IgD-negative memory B cell (primary cell): ENCODE measurements around the gene FLRT1. TPM values are rescaled to one million over a fixed set of nuclear protein-coding genes. Genes with fewer than 3 reads are reported as not detected.
"Not testable (repeated sequence)": the region's sequence is repeated elsewhere in the genome, so short reads cannot be mapped to it uniquely, and the experiment has no call there.

Experiments used
- H3K27ac Mint-ChIP-seq, 3 donors: one replicate each; pipeline ENCODE4 v1.8.0; 2020 to 2022; ENCODE audit warnings: mild to moderate bottlenecking in 3 of 3, mixed read lengths in 3 of 3, moderate library complexity in 1 of 3
- H3K27me3 Mint-ChIP-seq: one replicate; pipeline ENCODE4 v1.8.0; 2021; ENCODE audit warnings: mixed read lengths
- H3K36me3 Mint-ChIP-seq: one replicate; pipeline ENCODE4 v1.8.0; 2020; ENCODE audit warnings: mild to moderate bottlenecking, mixed read lengths
- H3K4me1 Mint-ChIP-seq, 3 donors: one replicate each; pipeline ENCODE4 v1.8.0; 2020 to 2022; ENCODE audit warnings: mixed read lengths in 3 of 3, mild to moderate bottlenecking in 1 of 3
- H3K4me3 Mint-ChIP-seq, 4 donors: one replicate each; pipeline ENCODE4 v1.8.0; 2020 to 2022; ENCODE audit warnings: mild to moderate bottlenecking in 4 of 4, mixed read lengths in 4 of 4, moderate library complexity in 3 of 4
- H3K9me3 Mint-ChIP-seq, 3 donors: one replicate each; pipeline ENCODE4 v1.8.0; 2020 to 2021; ENCODE audit warnings: mixed read lengths in 3 of 3, mild to moderate bottlenecking in 1 of 3
- polyA plus RNA-seq: library from polyadenylated mRNA; unstranded; fragments of 300-500 nt; fragmentation: Illumina TruSeq; gene quantifications from one replicate; pipeline ENCODE4 v1.2.3, GENCODE V29; 2021

Gene FLRT1
- polyA plus RNA-seq, 1 donor from 2014 or later, result not detected

GRCh38 chr11:64042301-64042700, 6.6 kb downstream of the FLRT1 start:
- Mint-ChIP-seq H3K27me3 (peaks cover 11% of the 10 kb centered on the region), H3K4me3 (no peak overlapping the region), H3K9me3 (no peaks in the 10 kb centered on the region), H3K36me3 (no peaks in the 10 kb centered on the region), H3K27ac (no peak overlapping the region), H3K4me1 (peaks cover 0 to 2% (median 0%) of the 10 kb centered on the region in 3 donors)

- no peaks in the 10 kb centered on the region for H3K9me3 Mint-ChIP-seq
- no peak overlapping the region for H3K27ac Mint-ChIP-seq
- H3K4me1 Mint-ChIP-seq, result peaks cover 0 to 2% (median 0%) of the 10 kb centered on the region in 3 donors
- H3K36me3 Mint-ChIP-seq, result no peaks in the 10 kb centered on the region
- H3K4me3 Mint-ChIP-seq, result no peak overlapping the region
- peaks cover 6% of the 10 kb centered on the region for H3K27me3 Mint-ChIP-seq
Measured at GRCh38 chr11:64043545-64043944, 7.8 kb downstream of the FLRT1 start.

DNA sequence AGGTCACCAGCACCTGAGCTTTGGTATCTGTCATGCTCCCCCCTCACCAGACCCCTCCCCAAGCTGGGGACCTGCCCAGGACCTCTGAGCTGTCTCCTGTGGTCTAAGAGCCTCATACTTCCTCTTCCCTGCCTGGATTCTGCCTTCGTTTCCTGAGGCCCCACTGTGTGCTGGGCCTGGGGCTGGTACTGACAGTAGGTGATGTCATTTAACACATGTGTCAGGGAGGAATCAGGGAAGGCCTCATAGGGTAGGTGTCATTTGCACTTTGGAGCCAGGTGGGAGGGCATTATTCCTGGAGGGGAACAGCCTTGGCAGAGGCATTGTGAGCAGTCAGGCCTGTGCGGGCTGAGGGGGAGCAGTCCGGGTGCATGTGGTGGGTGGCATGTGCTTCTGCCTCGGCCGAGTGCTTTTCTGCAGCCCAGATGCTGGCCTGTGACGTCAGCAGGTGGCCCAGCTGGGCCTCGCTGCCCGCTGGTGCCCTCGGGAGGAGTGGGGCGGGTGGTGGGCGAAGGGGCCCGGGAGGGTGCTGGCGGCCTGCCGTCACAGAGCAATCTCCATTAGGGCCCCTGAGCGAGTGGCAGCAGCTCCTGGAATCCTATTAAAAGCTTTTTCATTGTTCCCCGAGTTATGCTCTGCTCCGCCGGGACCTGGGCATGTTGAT, 9.1 kb downstream of the FLRT1 start:
- Mint-ChIP-seq H3K27me3 (peaks cover 4% of the 10 kb centered on the region), H3K4me3 (no peak overlapping the region), H3K36me3 (no peaks in the 10 kb centered on the region), H3K27ac (peak overlapping the region in 1 of 3 donors; percentile 53), H3K4me1 (peaks cover 0 to 2% (median 0%) of the 10 kb centered on the region in 3 donors), H3K9me3 (no peaks in the 10 kb centered on the region)

GRCh38 chr11:64045700-64046099, 10.0 kb downstream of the FLRT1 start:
- Mint-ChIP-seq H3K27me3 (peaks cover 2% of the 10 kb centered on the region), H3K27ac (no peak overlapping the region), H3K36me3 (no peaks in the 10 kb centered on the region), H3K4me3 (no peak overlapping the region), H3K9me3 (no peaks in the 10 kb centered on the region), H3K4me1 (peaks cover 0 to 2% (median 0%) of the 10 kb centered on the region in 3 donors)

- H3K27me3 Mint-ChIP-seq, H3K27ac Mint-ChIP-seq, H3K4me3 Mint-ChIP-seq, H3K36me3 Mint-ChIP-seq, H3K9me3 Mint-ChIP-seq, H3K4me1 Mint-ChIP-seq: not testable (repeated sequence)
Measured at GRCh38 chr11:64047373-64047772, 11.6 kb downstream of the FLRT1 start.

DNA sequence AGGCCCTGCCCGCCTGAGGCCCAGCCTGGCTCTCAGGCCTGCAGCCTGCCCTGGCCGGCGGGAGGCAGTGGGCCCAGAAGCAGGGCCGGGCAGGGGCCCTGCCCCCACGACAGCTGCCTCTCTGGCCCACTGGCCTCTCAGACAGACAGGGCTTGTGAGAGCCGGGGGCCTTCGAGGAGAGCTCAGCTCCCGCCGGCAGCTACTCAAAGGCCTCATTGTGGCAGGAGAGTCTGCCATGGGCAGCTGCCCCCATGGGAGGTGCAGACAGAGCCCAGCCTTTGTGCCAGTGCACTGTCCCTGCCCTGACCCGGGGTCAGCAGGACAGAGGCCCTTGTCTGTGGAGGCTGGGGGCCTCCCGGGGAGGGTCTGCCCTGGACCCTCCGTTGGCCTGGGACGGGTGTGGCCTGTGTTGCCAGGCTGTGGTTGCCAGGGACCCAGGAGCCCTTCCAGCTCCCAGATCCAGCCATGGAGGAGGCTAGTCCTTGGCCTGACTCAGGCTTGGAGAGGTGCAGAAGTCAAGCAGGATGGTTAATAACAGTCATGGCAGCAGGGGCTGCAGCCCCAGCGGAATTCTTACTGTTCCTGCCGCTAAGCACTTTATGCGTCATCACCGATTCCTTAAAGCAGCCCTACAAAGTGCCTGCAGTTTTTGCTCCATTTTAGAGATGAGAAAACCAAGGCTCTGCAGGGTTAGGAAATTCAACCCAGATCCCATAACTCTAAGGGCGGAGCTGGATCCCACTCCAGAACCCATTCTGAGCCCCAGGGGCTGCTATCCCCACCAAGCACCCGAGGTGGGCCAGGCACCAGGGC, 12.5 kb downstream of the FLRT1 start:
- H3K4me1 Mint-ChIP-seq, result peaks cover 0 to 2% (median 0%) of the 10 kb centered on the region in 3 donors
- no peak overlapping the region for H3K4me3 Mint-ChIP-seq
- no peak overlapping the region for H3K27ac Mint-ChIP-seq
- no peaks in the 10 kb centered on the region for H3K27me3 Mint-ChIP-seq
- no peaks in the 10 kb centered on the region for H3K36me3 Mint-ChIP-seq
- no peaks in the 10 kb centered on the region for H3K9me3 Mint-ChIP-seq

DNA sequence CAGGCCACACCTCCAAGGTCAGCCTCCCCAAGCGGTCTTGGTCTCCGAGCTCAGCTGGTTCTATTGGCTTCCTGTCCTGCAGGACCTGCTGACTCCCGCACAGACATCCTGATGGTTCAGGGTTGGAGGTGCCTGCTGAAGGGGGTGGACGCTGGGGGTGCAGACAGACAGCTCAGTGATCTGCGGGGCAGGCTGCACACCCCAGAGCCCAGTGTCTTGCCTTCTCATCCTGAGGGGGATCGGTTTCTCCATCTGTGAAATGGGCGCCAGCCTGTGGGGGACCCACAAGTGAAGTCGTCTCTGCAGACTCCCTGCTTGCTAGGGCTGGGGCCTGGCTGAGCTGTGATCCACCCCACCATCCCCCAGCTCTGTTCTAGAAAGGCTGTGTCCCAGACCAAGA, 13.8 kb downstream of the FLRT1 start:
- H3K27ac Mint-ChIP-seq, result no peak overlapping the region
- no peaks in the 10 kb centered on the region for H3K27me3 Mint-ChIP-seq
- H3K9me3 Mint-ChIP-seq, result no peaks in the 10 kb centered on the region
- H3K4me3 Mint-ChIP-seq, result no peak overlapping the region
- no peaks in the 10 kb centered on the region for H3K36me3 Mint-ChIP-seq
- H3K4me1 Mint-ChIP-seq, result peaks cover 0 to 2% (median 0%) of the 10 kb centered on the region in 3 donors

GRCh38 chr11:64051297-64051696, 15.6 kb downstream of the FLRT1 start:
- Mint-ChIP-seq H3K27ac (peak overlapping the region in 1 of 3 donors; percentile 50), H3K9me3 (no peaks in the 10 kb centered on the region), H3K27me3 (no peaks in the 10 kb centered on the region), H3K4me3 (no peak overlapping the region), H3K36me3 (no peaks in the 10 kb centered on the region), H3K4me1 (no peaks in the 10 kb centered on the region)

GRCh38 chr11:64052436-64052835, 16.7 kb downstream of the FLRT1 start:
- Mint-ChIP-seq H3K36me3 (no peaks in the 10 kb centered on the region), H3K4me3 (no peak overlapping the region), H3K27ac (no peak overlapping the region), H3K4me1 (no peaks in the 10 kb centered on the region), H3K9me3 (no peaks in the 10 kb centered on the region), H3K27me3 (no peaks in the 10 kb centered on the region)

DNA sequence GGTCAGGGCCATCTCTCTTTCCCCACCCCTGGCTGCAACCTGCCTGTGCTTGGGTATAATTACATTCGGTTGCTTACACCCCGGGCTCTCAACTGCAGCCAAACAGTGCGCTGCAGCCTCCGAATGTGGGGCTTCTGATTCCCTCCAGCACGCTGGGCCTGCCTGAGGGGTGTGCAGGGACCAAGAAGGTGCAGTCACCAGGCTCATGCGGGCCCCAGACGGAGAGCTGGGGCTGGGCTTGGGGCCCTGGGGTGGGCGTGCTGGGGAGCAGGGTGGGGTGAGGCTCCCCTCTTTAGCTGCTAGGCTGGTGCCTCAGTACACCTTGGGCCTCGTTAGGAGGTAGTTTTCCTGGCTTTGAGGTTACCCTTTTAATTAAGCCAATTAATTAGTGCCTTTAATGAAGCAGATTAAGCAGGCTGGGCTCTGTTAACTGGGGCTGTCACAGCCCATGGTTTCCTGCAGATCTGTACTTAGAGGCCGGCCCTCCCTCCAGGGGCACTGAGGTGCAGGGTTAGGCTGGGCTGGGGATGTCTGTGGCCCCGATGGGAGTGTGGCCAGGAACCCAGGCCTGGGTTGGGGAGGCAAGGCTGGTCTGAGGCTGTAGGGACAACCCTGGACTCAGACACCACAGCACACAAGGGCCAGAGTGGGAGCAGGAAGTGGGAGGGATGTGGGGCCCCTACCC, 17.3 kb downstream of the FLRT1 start:
- no peak overlapping the region for H3K27ac Mint-ChIP-seq
- no peaks in the 10 kb centered on the region for H3K9me3 Mint-ChIP-seq
- H3K27me3 Mint-ChIP-seq, result no peaks in the 10 kb centered on the region
- H3K36me3 Mint-ChIP-seq, result no peaks in the 10 kb centered on the region
- no peaks in the 10 kb centered on the region for H3K4me1 Mint-ChIP-seq
- H3K4me3 Mint-ChIP-seq, result no peak overlapping the region

DNA sequence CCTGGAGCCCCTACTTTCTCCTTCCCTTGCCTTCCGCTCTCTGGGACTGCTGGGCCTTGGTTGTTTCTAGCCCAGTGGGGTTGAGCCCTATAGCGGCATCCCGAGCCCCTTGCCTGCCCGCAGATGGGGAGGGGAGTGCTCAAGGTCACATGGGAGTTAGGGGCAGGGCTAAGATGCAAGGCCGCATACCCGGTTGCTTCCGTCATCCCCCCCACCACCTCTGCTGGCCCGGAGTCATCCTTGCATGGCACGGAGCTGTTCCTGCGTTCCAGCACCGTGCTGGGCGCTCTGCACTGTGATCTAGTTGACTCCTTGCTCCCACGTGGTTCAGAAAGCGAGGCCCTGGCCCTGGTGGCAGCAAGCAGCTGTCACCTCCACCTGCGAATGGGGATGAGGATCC, 18.0 kb downstream of the FLRT1 start:
- Mint-ChIP-seq H3K9me3 (no peaks in the 10 kb centered on the region), H3K4me1 (no peaks in the 10 kb centered on the region), H3K4me3 (no peak overlapping the region), H3K27me3 (no peaks in the 10 kb centered on the region), H3K27ac (no peak overlapping the region), H3K36me3 (no peaks in the 10 kb centered on the region)

- no peaks in the 10 kb centered on the region for H3K27me3 Mint-ChIP-seq
- peak overlapping the region in 1 of 4 donors; percentile 60 for H3K4me3 Mint-ChIP-seq
- H3K9me3 Mint-ChIP-seq, result no peaks in the 10 kb centered on the region
- peak overlapping the region in 1 of 3 donors; percentile 95 for H3K27ac Mint-ChIP-seq
- no peaks in the 10 kb centered on the region for H3K4me1 Mint-ChIP-seq
- no peaks in the 10 kb centered on the region for H3K36me3 Mint-ChIP-seq
Measured at GRCh38 chr11:64055077-64055476, 19.3 kb downstream of the FLRT1 start.

DNA sequence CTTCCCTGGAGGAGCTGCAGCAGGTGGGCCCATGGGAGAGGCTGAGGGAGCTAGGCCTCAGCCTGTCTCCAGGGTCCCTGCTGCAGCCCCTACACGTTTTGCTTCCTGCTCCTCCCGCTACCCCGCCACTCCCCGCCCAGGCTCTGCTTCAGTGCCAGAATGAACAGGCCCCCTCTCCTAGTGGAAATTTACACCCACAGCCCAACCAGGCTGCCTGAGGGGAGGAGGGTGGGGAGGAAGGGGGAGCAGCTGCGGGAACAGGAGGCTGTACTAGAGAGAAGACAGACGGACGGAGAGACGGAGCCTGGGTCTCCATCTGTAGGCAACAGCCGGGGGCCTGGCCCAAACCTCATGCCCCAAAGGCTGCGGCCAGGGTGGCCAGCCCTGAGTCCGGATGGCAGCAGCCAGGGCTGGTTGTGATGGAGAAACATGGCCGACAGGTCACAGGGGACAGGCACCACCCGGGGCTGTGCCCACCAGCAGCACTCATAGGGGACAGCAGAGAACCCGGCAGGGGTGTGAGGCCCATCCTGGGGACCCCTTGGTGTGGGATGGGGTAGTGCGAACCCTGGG, 20.6 kb downstream of the FLRT1 start:
- Mint-ChIP-seq H3K4me3 (no peak overlapping the region), H3K9me3 (no peaks in the 10 kb centered on the region), H3K4me1 (peaks cover 0 to 5% (median 3%) of the 10 kb centered on the region in 3 donors)

GRCh38 chr11:64056861-64057260, 21.1 kb downstream of the FLRT1 start:
- no peak overlapping the region for H3K27ac Mint-ChIP-seq
- no peaks in the 10 kb centered on the region for H3K36me3 Mint-ChIP-seq
- H3K9me3 Mint-ChIP-seq, result no peaks in the 10 kb centered on the region
- peaks cover 0 to 5% (median 5%) of the 10 kb centered on the region in 3 donors for H3K4me1 Mint-ChIP-seq
- H3K27me3 Mint-ChIP-seq, result peaks cover 6% of the 10 kb centered on the region
- H3K4me3 Mint-ChIP-seq, result no peak overlapping the region

More for the DNA sequence above, 20.6 kb downstream of the FLRT1 start:
- no peak overlapping the region for H3K27ac Mint-ChIP-seq
- H3K27me3 Mint-ChIP-seq, result peaks cover 3% of the 10 kb centered on the region
- no peaks in the 10 kb centered on the region for H3K36me3 Mint-ChIP-seq

DNA sequence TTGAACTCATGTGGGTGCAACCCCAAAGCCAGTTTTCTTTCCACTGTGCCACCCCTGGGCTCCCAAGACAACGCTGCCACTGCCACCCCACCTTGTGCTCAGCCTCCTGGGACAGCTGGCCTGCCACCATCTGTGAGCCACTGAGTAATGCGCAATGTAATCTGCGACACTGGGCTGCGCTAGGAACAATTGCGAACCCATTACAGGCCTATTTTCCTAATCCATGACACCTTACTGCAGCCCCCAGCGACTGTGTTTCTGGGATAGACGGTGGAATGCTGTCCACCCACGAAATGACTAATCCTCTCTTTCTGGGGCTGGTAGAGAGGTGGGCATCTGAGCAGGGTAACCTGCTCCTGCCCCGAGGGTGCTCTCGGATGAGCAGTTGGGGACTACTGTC, 22.2 kb downstream of the FLRT1 start:
- no peak overlapping the region for H3K4me3 Mint-ChIP-seq

More for the DNA sequence above, 22.2 kb downstream of the FLRT1 start:
- Mint-ChIP-seq H3K27me3 (peaks cover 8% of the 10 kb centered on the region), H3K36me3 (no peaks in the 10 kb centered on the region), H3K9me3 (no peaks in the 10 kb centered on the region), H3K4me1 (peaks cover 0 to 5% (median 5%) of the 10 kb centered on the region in 3 donors), H3K27ac (no peak overlapping the region)
